ENCODE results near the gene CCT8. TPM values are rescaled to one million over a fixed set of nuclear protein-coding genes. Genes with fewer than 3 reads are reported as not detected.

CCT8 gene
- total RNA-seq, 1 donor from 2014 or later = 179 TPM

GRCh38 chr21:29052224-29052623, 21.2 kb downstream of the CCT8 start:
- Mint-ChIP-seq H3K9me3 (no peaks in the 10 kb centered on the region), H3K4me1 (no peaks in the 10 kb centered on the region), H3K4me3 (no peak overlapping the region), H3K36me3 (ENCODE audit: low read depth) (peaks cover 28% of the 10 kb centered on the region), H3K27ac (no peak overlapping the region), H3K27me3 (no peaks in the 10 kb centered on the region)
- intact Hi-C loops (cut with micrococcal nuclease) = loop anchor here (2.0 kb wide), 1 partner anchor 13 kb away; no protein-coding TSS in a partner anchor
- no peak for TF ChIP-seq CTCF (IDR thresholded peaks at IDR 0.05)
- DNase-seq (no peak), ATAC-seq (ENCODE audit: low read depth) (no peak)
- POLR2A ChIA-PET = no interaction called here
- CTCF ChIA-PET = no interaction called here

GRCh38 chr21:29034678-29035077, 38.8 kb downstream of the CCT8 start:
- DNase-seq = no peak
- Mint-ChIP-seq H3K4me1 (peaks cover 6% of the 10 kb centered on the region), H3K36me3 (ENCODE audit: low read depth) (peaks cover 78% of the 10 kb centered on the region), H3K9me3 (no peaks in the 10 kb centered on the region), H3K4me3 (no peak overlapping the region), H3K27me3 (no peaks in the 10 kb centered on the region), H3K27ac (no peak overlapping the region)
- no peak for ATAC-seq (ENCODE audit: low read depth)
- ChIA-PET CTCF (no interaction called here), POLR2A (interaction anchor here (2.1 kb wide), 1 partner anchor 10 kb away, joined by 5 read pairs; the partner anchor contains the start of gene USP16)
- no peak for TF ChIP-seq CTCF (IDR thresholded peaks at IDR 0.05)
- intact Hi-C loops (cut with micrococcal nuclease) = no loop called here

GRCh38 chr21:29033871-29034270, 39.6 kb downstream of the CCT8 start:
- no peak for ATAC-seq (ENCODE audit: low read depth)
- no peak overlapping the region for H3K27ac Mint-ChIP-seq
- no peak overlapping the region for H3K4me3 Mint-ChIP-seq
- no peak for TF ChIP-seq CTCF (IDR thresholded peaks at IDR 0.05)
- H3K36me3 Mint-ChIP-seq (ENCODE audit: low read depth) = peaks cover 80% of the 10 kb centered on the region
- no peaks in the 10 kb centered on the region for H3K9me3 Mint-ChIP-seq
- ChIA-PET POLR2A (interaction anchor here (0.6 to 2.1 kb wide), 3 partner anchors 9 to 116 kb away, joined by 5 to 7 read pairs (median 7); partner anchors contain the start of gene USP16), CTCF (no interaction called here)
- DNase-seq = no peak
- no peaks in the 10 kb centered on the region for H3K27me3 Mint-ChIP-seq
- H3K4me1 Mint-ChIP-seq = peaks cover 9% of the 10 kb centered on the region
- intact Hi-C loops (cut with micrococcal nuclease) = no loop called here

GRCh38 chr21:29033301-29033700, 40.1 kb downstream of the CCT8 start:
- Mint-ChIP-seq H3K36me3 (ENCODE audit: low read depth) (peaks cover 80% of the 10 kb centered on the region), H3K27ac (no peak overlapping the region), H3K9me3 (no peaks in the 10 kb centered on the region), H3K4me1 (peaks cover 9% of the 10 kb centered on the region), H3K4me3 (no peak overlapping the region), H3K27me3 (no peaks in the 10 kb centered on the region)
- DNase-seq = no peak
- intact Hi-C loops (cut with micrococcal nuclease) = no loop called here
- no peak for TF ChIP-seq CTCF (IDR thresholded peaks at IDR 0.05)
- CTCF ChIA-PET = no interaction called here
- no peak for ATAC-seq (ENCODE audit: low read depth)
- POLR2A ChIA-PET = interaction anchor here (0.7 to 2.1 kb wide), 2 partner anchors 9 to 32 kb away, joined by 5 to 7 read pairs; partner anchors contain the start of gene USP16

GRCh38 chr21:29030909-29031308, 42.5 kb downstream of the CCT8 start:
- CTCF ChIA-PET = no interaction called here
- intact Hi-C loops (cut with micrococcal nuclease) = no loop called here
- peaks cover 69% of the 10 kb centered on the region for H3K36me3 Mint-ChIP-seq (ENCODE audit: low read depth)

More at GRCh38 chr21:29030909-29031308, 42.5 kb downstream of the CCT8 start:
- no peak for ATAC-seq (ENCODE audit: low read depth)
- no peaks in the 10 kb centered on the region for H3K27me3 Mint-ChIP-seq
- DNase-seq = no peak
- POLR2A ChIA-PET = interaction anchor here (0.5 kb wide), 1 partner anchor 9 kb away, joined by 3 read pairs; no protein-coding TSS in a partner anchor
- no peak overlapping the region for H3K27ac Mint-ChIP-seq
- H3K4me3 Mint-ChIP-seq = no peak overlapping the region
- no peaks in the 10 kb centered on the region for H3K9me3 Mint-ChIP-seq
- no peak for TF ChIP-seq CTCF (IDR thresholded peaks at IDR 0.05)
- H3K4me1 Mint-ChIP-seq = peaks cover 20% of the 10 kb centered on the region

All from activated B cell treated with CpG ODN at 0.5 μM for 24 hours (primary cell).